IMR-90 (cell line): ENCODE results near the gene PACS1.

Source experiments
- CTCF ChIP-seq: conservative IDR thresholded peaks from 2 replicates; pipeline ENCODE4 v1.5.1; 2012; ENCODE audit warnings: mild to moderate bottlenecking, low read depth, low read length, improper control_type of control experiment
- FOS ChIP-seq: fragments of 150-350 bp; IDR thresholded peaks from 2 replicates; pipeline ENCODE4 v1.6.1; 2016; ENCODE audit warnings: low read depth, low read length
- MXI1 ChIP-seq: IDR thresholded peaks from 2 replicates; pipeline ENCODE4 v1.6.1; 2012; ENCODE audit warnings: low read depth, mild to moderate bottlenecking, low read length, moderate library complexity, borderline replicate concordance
- POLR2A ChIP-seq: IDR thresholded peaks from 2 replicates; pipeline ENCODE4 v1.6.1; 2012; ENCODE audit warnings: mild to moderate bottlenecking, low read depth, low read length
- RFX5 ChIP-seq: IDR thresholded peaks from 2 replicates; pipeline ENCODE4 v1.8.0; 2012; ENCODE audit warnings: low read depth, mild to moderate bottlenecking, low read length, moderate library complexity

- no peak for TF ChIP-seq MXI1
- TF ChIP-seq CTCF: no peak
- no peak for TF ChIP-seq POLR2A
- TF ChIP-seq FOS: no peak
- no peak for TF ChIP-seq RFX5
These were observed 17.4 kb upstream of the PACS1 start for GRCh38 chr11:66052664-66052982.
